SK-N-SH treated with all-trans-retinoic acid at 6 μM for 48 hours (cell line): ENCODE measurements around the gene HOXA7.

Experiments used
- ATAC-seq: fragments of 200-7000 bp; cut with Tn5 transposase; 3 replicates; pipeline ENCODE4 v1.9.1; 2020; ENCODE audit warnings: mild to moderate bottlenecking, moderate library complexity
- ARNTL ChIP-seq: fragments of 450-650 bp; formaldehyde crosslinking; IDR thresholded peaks from 2 replicates; pipeline ENCODE4 v1.5.0; 2020; ENCODE audit warnings: low read depth, mild to moderate bottlenecking, moderate library complexity, borderline replicate concordance
- BACH2 ChIP-seq: fragments of 250-450 bp; sonication (Bioruptor Pico); IDR thresholded peaks from 2 replicates; pipeline ENCODE4 v1.9.0; 2021; ENCODE audit warnings: mild to moderate bottlenecking, borderline replicate concordance
- CREB5 ChIP-seq: fragments of 250-450 bp; sonication (Bioruptor Pico); IDR thresholded peaks from 2 replicates; pipeline ENCODE4 v1.5.1; 2020; ENCODE audit warnings: low read depth, mild to moderate bottlenecking, moderate library complexity
- CSDC2 ChIP-seq: fragments of 250-450 bp; sonication (Bioruptor Pico); IDR thresholded peaks from 2 replicates; pipeline ENCODE4 v1.5.0; 2020; ENCODE audit warnings: mild to moderate bottlenecking, moderate library complexity
- CSRNP3 ChIP-seq: fragments of 250-450 bp; sonication (Bioruptor Pico); IDR thresholded peaks from 2 replicates; pipeline ENCODE4 v1.5.1; 2021; ENCODE audit warnings: mild to moderate bottlenecking, moderate library complexity
- GLIS3 ChIP-seq: fragments of 250-450 bp; sonication (Bioruptor Pico); IDR thresholded peaks from 2 replicates; pipeline ENCODE4 v1.5.0; 2020; ENCODE audit warnings: mild to moderate bottlenecking, moderate library complexity
- ISL1 ChIP-seq: fragments of 250-450 bp; sonication (Bioruptor Pico); IDR thresholded peaks from 2 replicates; pipeline ENCODE4 v2.1.2; 2022; ENCODE audit warnings: mild to moderate bottlenecking, moderate library complexity
- PATZ1 ChIP-seq: fragments of 250-450 bp; sonication (Bioruptor Pico); IDR thresholded peaks from 2 replicates; pipeline ENCODE4 v1.8.0; 2020; ENCODE audit warnings: mild to moderate bottlenecking, moderate library complexity, borderline replicate concordance
- POU6F1 ChIP-seq: fragments of 250-450 bp; sonication (Bioruptor Pico); IDR thresholded peaks from 2 replicates; pipeline ENCODE4 v1.8.0; 2021; ENCODE audit warnings: low read depth, mild to moderate bottlenecking, moderate library complexity, borderline replicate concordance
- RARB ChIP-seq: fragments of 250-450 bp; sonication (Bioruptor Pico); IDR thresholded peaks from 2 replicates; pipeline ENCODE4 v1.8.0; 2021; ENCODE audit warnings: mild to moderate bottlenecking, moderate library complexity
- SNAI2 ChIP-seq: fragments of 250-450 bp; sonication (Bioruptor Pico); IDR thresholded peaks from 2 replicates; pipeline ENCODE4 v1.5.0; 2020; ENCODE audit warnings: mild to moderate bottlenecking, moderate library complexity
- TCF4 ChIP-seq: fragments of 250-450 bp; sonication (Bioruptor Pico); IDR thresholded peaks from 2 replicates; pipeline ENCODE4 v1.8.0; 2021; ENCODE audit warnings: mild to moderate bottlenecking, moderate library complexity, borderline replicate concordance
- TSHZ2 ChIP-seq: fragments of 250-450 bp; sonication (Bioruptor Pico); IDR thresholded peaks from 2 replicates; pipeline ENCODE4 v1.5.0; 2020; ENCODE audit warnings: mild to moderate bottlenecking, moderate library complexity
- ZNF565 ChIP-seq: fragments of 450-650 bp; formaldehyde crosslinking; conservative IDR thresholded peaks from 2 replicates; pipeline ENCODE4 v1.5.0; 2020; ENCODE audit warnings: low read depth, mild to moderate bottlenecking, moderate library complexity
- ZNF70 ChIP-seq: fragments of 450-650 bp; formaldehyde crosslinking; IDR thresholded peaks from 2 replicates; pipeline ENCODE4 v1.5.0; 2020; ENCODE audit warnings: mild to moderate bottlenecking, moderate library complexity
- ZNF8 ChIP-seq: fragments of 450-650 bp; formaldehyde crosslinking; IDR thresholded peaks from 2 replicates; pipeline ENCODE4 v1.5.0; 2020; ENCODE audit warnings: mild to moderate bottlenecking, moderate library complexity

Gene HOXA7

GRCh38 chr7:27129729-27130539 lies 26.5 kb downstream of the HOXA7 start (continued):
- TF ChIP-seq GLIS3 (CRISPR knock-in tag) (no peak), BACH2 (CRISPR knock-in tag) (no peak)

GRCh38 chr7:27128776-27129728 lies 27.4 kb downstream of the HOXA7 start:
- TF ChIP-seq GLIS3 (CRISPR knock-in tag) (no peak), ZNF565 (no peak), ZNF70 (no peak), BACH2 (CRISPR knock-in tag) (no peak), CSDC2 (CRISPR knock-in tag) (no peak), POU6F1 (CRISPR knock-in tag) (no peak), CREB5 (no peak), TSHZ2 (CRISPR knock-in tag) (no peak), ISL1 (no peak), TCF4 (CRISPR knock-in tag) (no peak), PATZ1 (CRISPR knock-in tag) (no peak), ARNTL (CRISPR knock-in tag) (no peak), RARB (CRISPR knock-in tag) (no peak), ZNF8 (CRISPR knock-in tag) (no peak)
- no peak for ATAC-seq

GRCh38 chr7:27128034-27128433 lies 28.4 kb downstream of the HOXA7 start:
- ATAC-seq, result no peak
- no peak for TF ChIP-seq ZNF70
- no peak for TF ChIP-seq TSHZ2 (CRISPR knock-in tag)
- TF ChIP-seq SNAI2 (CRISPR knock-in tag), result no peak
- TF ChIP-seq ZNF8 (CRISPR knock-in tag), result no peak
- TF ChIP-seq BACH2 (CRISPR knock-in tag), result no peak
- TF ChIP-seq CSRNP3 (CRISPR knock-in tag), result no peak
